GM12872 (cell line): ENCODE results near the gene ZDHHC12.

ENCODE experiments used
- TF ChIP-seq, protein P1 (sequence below): IDR thresholded peaks from 3 replicates; pipeline ENCODE4 v1.5.1; 2011; ENCODE audit warnings: low read depth, mild to moderate bottlenecking, low read length, moderate library complexity; ENCODE audit not compliant: insufficient read depth

The ZDHHC12 gene

DNA sequence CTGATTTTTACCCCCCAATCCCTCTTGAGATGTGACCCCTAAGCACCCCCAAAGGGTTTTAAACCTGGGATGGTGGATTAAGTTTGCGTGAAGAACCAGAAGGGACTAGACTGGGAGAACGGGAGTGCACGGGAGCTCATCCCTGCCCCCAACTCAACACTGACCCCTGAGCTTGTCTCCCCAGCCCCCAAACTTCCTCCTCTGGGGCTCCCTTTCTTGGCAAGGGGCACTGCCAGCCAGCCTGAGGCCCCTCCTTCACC is 39.9 kb downstream of the ZDHHC12 start:
- TF ChIP-seq, protein P1, sequence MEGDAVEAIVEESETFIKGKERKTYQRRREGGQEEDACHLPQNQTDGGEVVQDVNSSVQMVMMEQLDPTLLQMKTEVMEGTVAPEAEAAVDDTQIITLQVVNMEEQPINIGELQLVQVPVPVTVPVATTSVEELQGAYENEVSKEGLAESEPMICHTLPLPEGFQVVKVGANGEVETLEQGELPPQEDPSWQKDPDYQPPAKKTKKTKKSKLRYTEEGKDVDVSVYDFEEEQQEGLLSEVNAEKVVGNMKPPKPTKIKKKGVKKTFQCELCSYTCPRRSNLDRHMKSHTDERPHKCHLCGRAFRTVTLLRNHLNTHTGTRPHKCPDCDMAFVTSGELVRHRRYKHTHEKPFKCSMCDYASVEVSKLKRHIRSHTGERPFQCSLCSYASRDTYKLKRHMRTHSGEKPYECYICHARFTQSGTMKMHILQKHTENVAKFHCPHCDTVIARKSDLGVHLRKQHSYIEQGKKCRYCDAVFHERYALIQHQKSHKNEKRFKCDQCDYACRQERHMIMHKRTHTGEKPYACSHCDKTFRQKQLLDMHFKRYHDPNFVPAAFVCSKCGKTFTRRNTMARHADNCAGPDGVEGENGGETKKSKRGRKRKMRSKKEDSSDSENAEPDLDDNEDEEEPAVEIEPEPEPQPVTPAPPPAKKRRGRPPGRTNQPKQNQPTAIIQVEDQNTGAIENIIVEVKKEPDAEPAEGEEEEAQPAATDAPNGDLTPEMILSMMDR = no peak

GRCh38 chr9:128683340-128684064 is 40.4 kb downstream of the ZDHHC12 start:
- TF ChIP-seq, protein P1 = 0 out of 3 replicates have a peak, but pooled peaks have one; percentile 6

DNA sequence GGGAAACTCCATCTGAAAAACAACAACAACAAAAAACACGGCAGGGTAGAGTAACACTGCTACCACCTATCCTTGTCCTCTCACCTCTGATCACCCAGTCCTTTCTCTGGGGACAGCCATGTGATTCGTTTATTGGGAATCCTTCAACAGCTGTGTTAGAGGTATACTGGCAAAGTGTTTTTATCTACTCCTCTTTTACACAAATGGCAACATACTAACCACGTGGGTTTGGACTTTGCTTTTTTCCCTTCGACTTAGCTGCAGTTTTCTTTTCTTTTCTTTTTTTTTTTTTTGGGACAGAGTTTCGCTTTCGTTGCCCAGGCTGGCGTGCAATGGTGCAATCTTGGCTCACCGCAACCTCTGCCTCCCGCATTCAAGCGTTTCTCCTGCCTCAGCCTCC is 46.1 kb downstream of the ZDHHC12 start:
- TF ChIP-seq, protein P1 = no peak

DNA sequence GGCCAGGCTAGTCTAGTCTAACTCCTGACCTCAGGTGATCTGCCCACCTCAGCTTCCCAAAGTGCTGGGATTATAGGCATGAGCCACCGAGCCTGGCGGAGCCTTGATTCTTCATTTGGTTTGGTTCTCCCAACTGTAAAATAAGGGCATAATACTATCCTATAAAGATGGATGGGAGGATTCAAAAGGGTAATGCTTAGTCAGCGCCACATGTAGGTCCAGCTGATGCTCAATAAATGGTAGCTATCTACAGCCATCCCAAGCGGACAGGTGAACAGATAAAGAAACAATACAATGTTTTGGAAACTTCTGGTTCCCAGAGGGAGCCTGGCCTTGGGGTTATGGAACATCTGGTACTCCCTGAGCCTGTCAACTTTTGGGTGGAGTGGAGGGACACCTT is 48.5 kb downstream of the ZDHHC12 start:
- TF ChIP-seq, protein P1 = no peak
